Hepatocyte (in vitro differentiated cells): Measurements from ENCODE around the gene DLX1.

Experiments used
- CTCF ChIP-seq: fragments of 200-600 bp; sonication (generic); IDR thresholded peaks from 2 replicates; pipeline ENCODE4 v1.5.1; 2016; ENCODE audit warnings: antibody characterized with exemption, mild to moderate bottlenecking; ENCODE audit not compliant: poor library complexity
- EZH2 ChIP-seq: fragments of 200-600 bp; sonication (generic); IDR thresholded peaks from 2 replicates; pipeline ENCODE4 v1.6.1; 2016; ENCODE audit warnings: antibody characterized with exemption, mild to moderate bottlenecking, borderline replicate concordance

GRCh38 chr2:172066394-172066886 lies 18.9 kb upstream of the DLX1 start:
- no peak for TF ChIP-seq CTCF
- no peak for TF ChIP-seq EZH2
